ENCODE results near the gene OTUB2. TPM values are rescaled to one million over a fixed set of nuclear protein-coding genes. Genes with fewer than 3 reads are reported as not detected.

The OTUB2 gene
- polyA plus RNA-seq, 1 experiment: 1.1 TPM

DNA sequence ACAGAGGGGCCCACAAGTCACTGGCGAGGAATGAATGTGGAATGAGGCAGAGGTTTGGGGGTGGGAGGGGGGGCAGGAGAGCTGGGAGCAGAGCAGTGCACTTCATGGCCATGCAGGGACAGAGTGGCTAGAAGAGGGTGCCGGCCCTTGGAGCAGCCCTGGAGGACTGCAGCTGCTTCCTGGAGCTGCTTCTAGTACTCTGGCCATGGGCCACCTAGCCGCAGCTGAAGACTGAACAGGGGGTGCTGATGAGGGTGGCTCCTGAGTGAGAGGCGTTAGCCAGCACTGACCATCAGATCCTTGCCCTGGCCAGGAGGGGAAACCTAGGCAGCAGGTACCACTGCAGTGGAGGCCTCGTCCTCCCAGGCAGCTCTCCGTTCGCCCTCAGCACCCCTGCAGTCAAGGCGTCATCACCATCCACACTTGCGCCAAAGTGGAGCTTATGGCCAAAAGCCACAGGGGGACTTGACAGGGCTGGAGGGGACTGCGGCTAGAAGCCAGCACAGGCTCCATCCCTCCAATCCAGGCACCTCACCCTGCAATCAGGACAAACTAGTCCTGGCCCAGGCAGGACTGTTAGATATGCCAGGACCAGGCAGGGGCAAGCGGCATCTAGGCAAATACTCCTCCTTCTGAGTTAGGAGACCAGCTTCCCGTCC, 16.4 kb downstream of the OTUB2 start:
- no peaks in the 10 kb centered on the region for H3K27me3 ChIP-seq (ENCODE audit: control insufficient read depth, insufficient read depth, low read length)
- peaks cover 16% of the 10 kb centered on the region for H3K36me3 ChIP-seq (ENCODE audit: control insufficient read depth, insufficient read depth, low read length)
- CTCF ChIA-PET: interaction anchor here (0.8 to 12.3 kb wide), 3 partner anchors 11 to 97 kb away, joined by 3 to 248 read pairs (median 4); no protein-coding TSS in a partner anchor
- TF ChIP-seq, protein P1, sequence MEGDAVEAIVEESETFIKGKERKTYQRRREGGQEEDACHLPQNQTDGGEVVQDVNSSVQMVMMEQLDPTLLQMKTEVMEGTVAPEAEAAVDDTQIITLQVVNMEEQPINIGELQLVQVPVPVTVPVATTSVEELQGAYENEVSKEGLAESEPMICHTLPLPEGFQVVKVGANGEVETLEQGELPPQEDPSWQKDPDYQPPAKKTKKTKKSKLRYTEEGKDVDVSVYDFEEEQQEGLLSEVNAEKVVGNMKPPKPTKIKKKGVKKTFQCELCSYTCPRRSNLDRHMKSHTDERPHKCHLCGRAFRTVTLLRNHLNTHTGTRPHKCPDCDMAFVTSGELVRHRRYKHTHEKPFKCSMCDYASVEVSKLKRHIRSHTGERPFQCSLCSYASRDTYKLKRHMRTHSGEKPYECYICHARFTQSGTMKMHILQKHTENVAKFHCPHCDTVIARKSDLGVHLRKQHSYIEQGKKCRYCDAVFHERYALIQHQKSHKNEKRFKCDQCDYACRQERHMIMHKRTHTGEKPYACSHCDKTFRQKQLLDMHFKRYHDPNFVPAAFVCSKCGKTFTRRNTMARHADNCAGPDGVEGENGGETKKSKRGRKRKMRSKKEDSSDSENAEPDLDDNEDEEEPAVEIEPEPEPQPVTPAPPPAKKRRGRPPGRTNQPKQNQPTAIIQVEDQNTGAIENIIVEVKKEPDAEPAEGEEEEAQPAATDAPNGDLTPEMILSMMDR (IDR thresholded peaks at IDR 0.05; ENCODE audit: insufficient read depth, low read depth, low read length): no peak
- POLR2A ChIA-PET: no interaction called here
- no peak overlapping the region for H3K4me3 ChIP-seq (ENCODE audit: low read depth, low read length)
- no peak for DNase-seq (ENCODE audit: low read depth)

DNA sequence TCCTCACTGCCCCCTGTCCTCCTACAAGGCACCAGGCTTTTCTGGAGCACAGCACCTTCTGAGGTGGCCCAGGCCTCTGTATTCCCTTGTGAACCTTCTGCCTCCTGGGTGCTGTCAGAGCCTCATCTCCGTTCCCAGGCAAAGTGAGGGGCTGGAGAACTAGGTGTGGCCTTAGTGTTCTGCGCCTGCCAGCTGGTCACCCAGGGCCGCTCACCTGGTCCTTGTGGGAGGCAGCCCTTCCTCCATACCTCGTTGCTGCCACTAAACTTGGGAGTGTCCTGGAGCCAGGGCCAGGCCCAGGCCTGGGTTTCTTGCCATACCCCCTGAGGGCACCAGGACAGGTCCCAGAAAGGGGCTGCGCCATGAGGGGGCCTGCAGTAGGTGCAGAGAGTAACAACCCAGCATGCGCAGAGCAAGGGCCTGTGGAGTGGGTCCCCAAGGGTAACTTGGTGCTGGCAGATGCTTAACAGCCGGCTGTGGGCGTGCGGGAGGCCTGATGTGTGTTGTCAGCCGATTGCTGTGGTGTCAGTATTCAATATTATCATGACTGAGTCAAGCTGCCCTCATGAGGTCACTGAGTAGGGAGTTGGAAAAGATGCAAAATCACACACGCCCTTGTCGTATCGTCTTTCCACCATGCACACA, 17.1 kb downstream of the OTUB2 start:
- DNase-seq (ENCODE audit: low read depth): no peak

GRCh38 chr14:94043756-94044475, 17.8 kb downstream of the OTUB2 start:
- Histone ChIP-seq H3K36me3 (ENCODE audit: control insufficient read depth, insufficient read depth, low read length) (peaks cover 27% of the 10 kb centered on the region), H3K27me3 (ENCODE audit: control insufficient read depth, insufficient read depth, low read length) (no peaks in the 10 kb centered on the region), H3K4me3 (ENCODE audit: low read depth, low read length) (no peak overlapping the region)
- ChIA-PET CTCF (interaction anchor here (1.2 kb wide), 1 partner anchor 8 kb away, joined by 7 read pairs; no protein-coding TSS in a partner anchor), POLR2A (interaction anchor here (0.6 kb wide), 1 partner anchor 1632 kb away, joined by 4 read pairs; no protein-coding TSS in a partner anchor)
- DNase-seq (ENCODE audit: low read depth): no peak
- TF ChIP-seq, protein P1 (IDR thresholded peaks at IDR 0.05; ENCODE audit: insufficient read depth, low read depth, low read length): no peak

More for the DNA sequence above, 17.1 kb downstream of the OTUB2 start:
- POLR2A ChIA-PET: no interaction called here
- no peaks in the 10 kb centered on the region for H3K27me3 ChIP-seq (ENCODE audit: control insufficient read depth, insufficient read depth, low read length)
- TF ChIP-seq, protein P1 (IDR thresholded peaks at IDR 0.05; ENCODE audit: insufficient read depth, low read depth, low read length): no peak
- H3K4me3 ChIP-seq (ENCODE audit: low read depth, low read length): no peak overlapping the region
- H3K36me3 ChIP-seq (ENCODE audit: control insufficient read depth, insufficient read depth, low read length): peaks cover 23% of the 10 kb centered on the region
- CTCF ChIA-PET: interaction anchor here (0.8 to 12.3 kb wide), 2 partner anchors 11 to 96 kb away, joined by 3 to 248 read pairs; no protein-coding TSS in a partner anchor

GRCh38 chr14:94044476-94045091, 18.4 kb downstream of the OTUB2 start:
- no peak for DNase-seq (ENCODE audit: low read depth)
- H3K4me3 ChIP-seq (ENCODE audit: low read depth, low read length): no peak overlapping the region
- TF ChIP-seq, protein P1 (IDR thresholded peaks at IDR 0.05; ENCODE audit: insufficient read depth, low read depth, low read length): no peak
- CTCF ChIA-PET: interaction anchor here (1.2 to 4.9 kb wide), 2 partner anchors 9 to 92 kb away, joined by 7 to 27 read pairs; no protein-coding TSS in a partner anchor
- no peaks in the 10 kb centered on the region for H3K27me3 ChIP-seq (ENCODE audit: control insufficient read depth, insufficient read depth, low read length)
- H3K36me3 ChIP-seq (ENCODE audit: control insufficient read depth, insufficient read depth, low read length): peaks cover 31% of the 10 kb centered on the region
- POLR2A ChIA-PET: interaction anchor here (0.6 kb wide), 1 partner anchor 1633 kb away, joined by 4 read pairs; no protein-coding TSS in a partner anchor

All from BJ (cell line).